Measurements from ENCODE around the gene DCBLD2. TPM values are rescaled to one million over a fixed set of nuclear protein-coding genes. Genes with fewer than 3 reads are reported as not detected.

DCBLD2 gene
- total RNA-seq, 2 donors from 2014 or later, result 33.8 to 37.4 TPM

DNA sequence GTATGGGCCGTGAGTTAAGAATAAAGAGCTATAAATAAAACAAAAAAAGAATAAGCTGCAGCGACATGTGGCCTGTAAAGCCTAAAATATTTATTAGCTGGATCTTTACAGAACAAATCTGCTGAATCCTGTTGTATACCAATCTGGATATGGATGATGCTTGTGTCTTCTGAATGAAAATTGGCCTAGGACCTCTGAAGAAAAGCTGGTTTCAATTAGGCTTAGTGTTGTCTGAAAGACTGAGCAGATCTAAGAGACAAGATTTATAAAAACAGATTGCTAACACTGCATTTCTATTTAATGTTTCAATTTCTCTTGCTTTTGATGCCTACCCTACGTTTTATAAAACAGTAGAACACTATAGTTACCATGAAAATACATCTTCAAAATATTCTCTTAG lies 80.4 kb downstream of the DCBLD2 start:
- peaks cover 0 to 5% of the 10 kb centered on the region in 2 donors for H3K4me1 ChIP-seq (ENCODE audit: control insufficient read depth in 1 of 2, low read depth in 2 of 2)
- H3K4me3 ChIP-seq, result no peak overlapping the region
- no peak for TF ChIP-seq CTCF (IDR thresholded peaks at IDR 0.05)
- ATAC-seq (ENCODE audit: insufficient number of reproducible peaks, low FRiP score, low read depth) (no peak), DNase-seq (ENCODE audit: low spot score) (no peak)
- no peaks in the 10 kb centered on the region for H3K36me3 ChIP-seq
- H3K9me3 ChIP-seq, result no peaks in the 10 kb centered on the region
- H3K27ac ChIP-seq, result no peak overlapping the region
- no peaks in the 10 kb centered on the region for H3K27me3 ChIP-seq (replicated peaks; ENCODE audit: insufficient read depth)

DNA sequence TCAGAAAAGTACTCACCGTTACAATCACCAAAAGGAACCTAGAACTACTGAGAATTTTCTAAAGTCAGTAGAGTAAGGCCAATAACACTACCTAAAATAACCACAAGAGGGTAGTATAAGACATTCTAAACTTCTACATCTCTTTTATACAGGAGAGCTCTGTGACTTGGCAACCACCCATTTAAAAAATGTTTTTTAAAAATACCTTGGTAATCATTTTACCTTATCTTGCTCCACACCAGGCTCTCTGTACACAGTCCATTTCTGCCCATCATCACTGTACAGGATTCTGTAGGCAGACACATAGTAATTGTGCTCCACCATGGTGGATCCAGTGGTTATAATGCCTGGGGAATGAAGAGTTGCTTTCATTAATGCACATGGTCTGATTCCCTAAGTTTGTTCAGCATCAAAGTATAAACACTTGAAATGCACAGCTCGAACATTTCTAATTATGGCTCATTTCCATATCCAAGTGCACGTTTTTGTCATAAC lies 83.9 kb downstream of the DCBLD2 start:
- peak; percentile 81 for TF ChIP-seq CTCF (IDR thresholded peaks at IDR 0.05)
- peaks cover 4% of the 10 kb centered on the region for H3K36me3 ChIP-seq
- no peak overlapping the region for H3K27ac ChIP-seq
- DNase-seq (ENCODE audit: low spot score) (no peak), ATAC-seq (ENCODE audit: insufficient number of reproducible peaks, low FRiP score, low read depth) (peak; percentile 73)
- H3K27me3 ChIP-seq (replicated peaks; ENCODE audit: insufficient read depth), result no peaks in the 10 kb centered on the region
- no peaks in the 10 kb centered on the region for H3K9me3 ChIP-seq
- H3K4me1 ChIP-seq (ENCODE audit: control insufficient read depth in 1 of 2, low read depth in 2 of 2), result no peaks in the 10 kb centered on the region
- no peak overlapping the region for H3K4me3 ChIP-seq

GRCh38 chr3:98814817-98815420 lies 86.6 kb downstream of the DCBLD2 start:
- H3K27me3 ChIP-seq (replicated peaks; ENCODE audit: insufficient read depth), result no peaks in the 10 kb centered on the region
- H3K4me3 ChIP-seq, result no peak overlapping the region
- peaks cover 4% of the 10 kb centered on the region for H3K36me3 ChIP-seq
- DNase-seq (ENCODE audit: low spot score), result no peak
- H3K4me1 ChIP-seq (ENCODE audit: control insufficient read depth in 1 of 2, low read depth in 2 of 2), result no peaks in the 10 kb centered on the region
- H3K9me3 ChIP-seq, result no peaks in the 10 kb centered on the region
- TF ChIP-seq CTCF (IDR thresholded peaks at IDR 0.05), result no peak
- no peak for ATAC-seq (ENCODE audit: insufficient number of reproducible peaks, low FRiP score, low read depth)
- H3K27ac ChIP-seq, result no peak overlapping the region

- peak; percentile 70 for TF ChIP-seq CTCF (IDR thresholded peaks at IDR 0.05)
- Histone ChIP-seq H3K4me1 (ENCODE audit: control insufficient read depth in 1 of 2, low read depth in 2 of 2) (no peaks in the 10 kb centered on the region), H3K27ac (no peak overlapping the region), H3K36me3 (peaks cover 4% of the 10 kb centered on the region), H3K9me3 (no peaks in the 10 kb centered on the region), H3K27me3 (replicated peaks; ENCODE audit: insufficient read depth) (no peaks in the 10 kb centered on the region), H3K4me3 (no peak overlapping the region)
- no peak for ATAC-seq (ENCODE audit: insufficient number of reproducible peaks, low FRiP score, low read depth)
- DNase-seq (ENCODE audit: low spot score), result no peak
Observed at GRCh38 chr3:98812851-98813374, 88.6 kb downstream of the DCBLD2 start.

- Histone ChIP-seq H3K27me3 (replicated peaks; ENCODE audit: insufficient read depth) (no peaks in the 10 kb centered on the region), H3K4me1 (ENCODE audit: control insufficient read depth in 1 of 2, low read depth in 2 of 2) (no peaks in the 10 kb centered on the region), H3K9me3 (no peaks in the 10 kb centered on the region), H3K27ac (no peak overlapping the region), H3K4me3 (no peak overlapping the region), H3K36me3 (peaks cover 5% of the 10 kb centered on the region)
- ATAC-seq (ENCODE audit: insufficient number of reproducible peaks, low FRiP score, low read depth), result no peak
- no peak for DNase-seq (ENCODE audit: low spot score)
- no peak for TF ChIP-seq CTCF (IDR thresholded peaks at IDR 0.05)
Observed at GRCh38 chr3:98811048-98811447, 90.4 kb downstream of the DCBLD2 start.
